Measurements from ENCODE around the gene TTC34.
"Not testable (repeated sequence)": the region's sequence is repeated elsewhere in the genome, so short reads cannot be mapped to it uniquely, and the experiment has no call there.

TTC34 gene

GRCh38 chr1:2750041-2750680 lies 51.3 kb downstream of the TTC34 start:
- not testable (repeated sequence) for H3K4me3 ChIP-seq (replicated peaks; ENCODE audit: low read depth, low read length); DNase-seq (ENCODE audit: extremely low read depth, low read depth)

GRCh38 chr1:2748626-2749025 lies 52.9 kb downstream of the TTC34 start:
- DNase-seq (ENCODE audit: extremely low read depth, low read depth); H3K4me3 ChIP-seq (replicated peaks; ENCODE audit: low read depth, low read length): not testable (repeated sequence)

- not testable (repeated sequence) for DNase-seq (ENCODE audit: extremely low read depth, low read depth); H3K4me3 ChIP-seq (replicated peaks; ENCODE audit: low read depth, low read length)
Measured at GRCh38 chr1:2694796-2695195, 106.7 kb downstream of the TTC34 start.

GRCh38 chr1:2690180-2690579 lies 111.3 kb downstream of the TTC34 start:
- not testable (repeated sequence) for DNase-seq (ENCODE audit: extremely low read depth, low read depth); H3K4me3 ChIP-seq (replicated peaks; ENCODE audit: low read depth, low read length)

GRCh38 chr1:2688336-2688665 lies 113.2 kb downstream of the TTC34 start:
- not testable (repeated sequence) for H3K4me3 ChIP-seq (replicated peaks; ENCODE audit: low read depth, low read length); DNase-seq (ENCODE audit: extremely low read depth, low read depth)

- H3K4me3 ChIP-seq (replicated peaks; ENCODE audit: low read depth, low read length); DNase-seq (ENCODE audit: extremely low read depth, low read depth): not testable (repeated sequence)
Measured at GRCh38 chr1:2687638-2688335, 113.7 kb downstream of the TTC34 start.

- DNase-seq (ENCODE audit: extremely low read depth, low read depth); H3K4me3 ChIP-seq (replicated peaks; ENCODE audit: low read depth, low read length): not testable (repeated sequence)
Measured at GRCh38 chr1:2687174-2687591, 114.3 kb downstream of the TTC34 start.

- DNase-seq (ENCODE audit: extremely low read depth, low read depth), result not testable (repeated sequence)
Measured at GRCh38 chr1:2686091-2686863, 115.2 kb downstream of the TTC34 start.

GRCh38 chr1:2685671-2686070 lies 115.8 kb downstream of the TTC34 start:
- not testable (repeated sequence) for DNase-seq (ENCODE audit: extremely low read depth, low read depth); H3K4me3 ChIP-seq (replicated peaks; ENCODE audit: low read depth, low read length)

More at GRCh38 chr1:2686091-2686863, 115.2 kb downstream of the TTC34 start:
- not testable (repeated sequence) for H3K4me3 ChIP-seq (replicated peaks; ENCODE audit: low read depth, low read length)

GRCh38 chr1:2684878-2685277 lies 116.6 kb downstream of the TTC34 start:
- not testable (repeated sequence) for H3K4me3 ChIP-seq (replicated peaks; ENCODE audit: low read depth, low read length); DNase-seq (ENCODE audit: extremely low read depth, low read depth)

GRCh38 chr1:2684000-2684399 lies 117.5 kb downstream of the TTC34 start:
- not testable (repeated sequence) for H3K4me3 ChIP-seq (replicated peaks; ENCODE audit: low read depth, low read length); DNase-seq (ENCODE audit: extremely low read depth, low read depth)

GRCh38 chr1:2683321-2683741 lies 118.2 kb downstream of the TTC34 start:
- H3K4me3 ChIP-seq (replicated peaks; ENCODE audit: low read depth, low read length); DNase-seq (ENCODE audit: extremely low read depth, low read depth): not testable (repeated sequence)

GRCh38 chr1:2682879-2683278 lies 118.6 kb downstream of the TTC34 start:
- DNase-seq (ENCODE audit: extremely low read depth, low read depth); H3K4me3 ChIP-seq (replicated peaks; ENCODE audit: low read depth, low read length): not testable (repeated sequence)

GRCh38 chr1:2676726-2677125 lies 124.8 kb downstream of the TTC34 start:
- DNase-seq (ENCODE audit: extremely low read depth, low read depth); H3K4me3 ChIP-seq (replicated peaks; ENCODE audit: low read depth, low read length): not testable (repeated sequence)

- not testable (repeated sequence) for H3K4me3 ChIP-seq (replicated peaks; ENCODE audit: low read depth, low read length)
Measured at GRCh38 chr1:2671656-2672055, 129.8 kb downstream of the TTC34 start.

GRCh38 chr1:2659806-2660205 lies 141.7 kb downstream of the TTC34 start:
- not testable (repeated sequence) for H3K4me3 ChIP-seq (replicated peaks; ENCODE audit: low read depth, low read length); DNase-seq (ENCODE audit: extremely low read depth, low read depth)

More at GRCh38 chr1:2671656-2672055, 129.8 kb downstream of the TTC34 start:
- not testable (repeated sequence) for DNase-seq (ENCODE audit: extremely low read depth, low read depth)

- DNase-seq (ENCODE audit: extremely low read depth, low read depth); H3K4me3 ChIP-seq (replicated peaks; ENCODE audit: low read depth, low read length): not testable (repeated sequence)
Measured at GRCh38 chr1:2657909-2658308, 143.6 kb downstream of the TTC34 start.

GRCh38 chr1:2657124-2657523 lies 144.4 kb downstream of the TTC34 start:
- H3K4me3 ChIP-seq (replicated peaks; ENCODE audit: low read depth, low read length); DNase-seq (ENCODE audit: extremely low read depth, low read depth): not testable (repeated sequence)
